ENCODE results near the gene CDKN2B. TPM values are rescaled to one million over a fixed set of nuclear protein-coding genes. Genes with fewer than 3 reads are reported as not detected.

CDKN2B gene
- total and polyA plus RNA-seq, 2 of the 13 experiments (the other 11 are each of a cell fraction or from before 2014, with no cell fraction given): 1.4 to 1.5 TPM

GRCh38 chr9:21965401-21965951 is 43.6 kb downstream of the CDKN2B start (continued):
- TF ChIP-seq, protein P1, sequence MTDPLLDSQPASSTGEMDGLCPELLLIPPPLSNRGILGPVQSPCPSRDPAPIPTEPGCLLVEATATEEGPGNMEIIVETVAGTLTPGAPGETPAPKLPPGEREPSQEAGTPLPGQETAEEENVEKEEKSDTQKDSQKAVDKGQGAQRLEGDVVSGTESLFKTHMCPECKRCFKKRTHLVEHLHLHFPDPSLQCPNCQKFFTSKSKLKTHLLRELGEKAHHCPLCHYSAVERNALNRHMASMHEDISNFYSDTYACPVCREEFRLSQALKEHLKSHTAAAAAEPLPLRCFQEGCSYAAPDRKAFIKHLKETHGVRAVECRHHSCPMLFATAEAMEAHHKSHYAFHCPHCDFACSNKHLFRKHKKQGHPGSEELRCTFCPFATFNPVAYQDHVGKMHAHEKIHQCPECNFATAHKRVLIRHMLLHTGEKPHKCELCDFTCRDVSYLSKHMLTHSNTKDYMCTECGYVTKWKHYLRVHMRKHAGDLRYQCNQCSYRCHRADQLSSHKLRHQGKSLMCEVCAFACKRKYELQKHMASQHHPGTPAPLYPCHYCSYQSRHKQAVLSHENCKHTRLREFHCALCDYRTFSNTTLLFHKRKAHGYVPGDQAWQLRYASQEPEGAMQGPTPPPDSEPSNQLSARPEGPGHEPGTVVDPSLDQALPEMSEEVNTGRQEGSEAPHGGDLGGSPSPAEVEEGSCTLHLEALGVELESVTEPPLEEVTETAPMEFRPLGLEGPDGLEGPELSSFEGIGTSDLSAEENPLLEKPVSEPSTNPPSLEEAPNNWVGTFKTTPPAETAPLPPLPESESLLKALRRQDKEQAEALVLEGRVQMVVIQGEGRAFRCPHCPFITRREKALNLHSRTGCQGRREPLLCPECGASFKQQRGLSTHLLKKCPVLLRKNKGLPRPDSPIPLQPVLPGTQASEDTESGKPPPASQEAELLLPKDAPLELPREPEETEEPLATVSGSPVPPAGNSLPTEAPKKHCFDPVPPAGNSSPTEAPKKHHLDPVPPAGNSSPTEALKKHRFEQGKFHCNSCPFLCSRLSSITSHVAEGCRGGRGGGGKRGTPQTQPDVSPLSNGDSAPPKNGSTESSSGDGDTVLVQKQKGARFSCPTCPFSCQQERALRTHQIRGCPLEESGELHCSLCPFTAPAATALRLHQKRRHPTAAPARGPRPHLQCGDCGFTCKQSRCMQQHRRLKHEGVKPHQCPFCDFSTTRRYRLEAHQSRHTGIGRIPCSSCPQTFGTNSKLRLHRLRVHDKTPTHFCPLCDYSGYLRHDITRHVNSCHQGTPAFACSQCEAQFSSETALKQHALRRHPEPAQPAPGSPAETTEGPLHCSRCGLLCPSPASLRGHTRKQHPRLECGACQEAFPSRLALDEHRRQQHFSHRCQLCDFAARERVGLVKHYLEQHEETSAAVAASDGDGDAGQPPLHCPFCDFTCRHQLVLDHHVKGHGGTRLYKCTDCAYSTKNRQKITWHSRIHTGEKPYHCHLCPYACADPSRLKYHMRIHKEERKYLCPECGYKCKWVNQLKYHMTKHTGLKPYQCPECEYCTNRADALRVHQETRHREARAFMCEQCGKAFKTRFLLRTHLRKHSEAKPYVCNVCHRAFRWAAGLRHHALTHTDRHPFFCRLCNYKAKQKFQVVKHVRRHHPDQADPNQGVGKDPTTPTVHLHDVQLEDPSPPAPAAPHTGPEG (CRISPR knock-in tag; IDR thresholded peaks at IDR 0.05): no peak
- TF ChIP-seq ZMYM4 (CRISPR knock-in tag; IDR thresholded peaks at IDR 0.05) (peak; percentile 70), ZNF839 (CRISPR knock-in tag; IDR thresholded peaks at IDR 0.05; ENCODE audit: borderline replicate concordance) (no peak), ZC3H13 (CRISPR knock-in tag; IDR thresholded peaks at IDR 0.05) (no peak), SRF (IDR thresholded peaks at IDR 0.05; ENCODE audit: low read depth, low read length) (no peak), BRD4 (CRISPR knock-in tag; IDR thresholded peaks at IDR 0.05) (no peak), SCMH1 (CRISPR knock-in tag; IDR thresholded peaks at IDR 0.05; ENCODE audit: borderline replicate concordance) (no peak), ZFX (CRISPR knock-in tag; IDR thresholded peaks at IDR 0.05; ENCODE audit: low read depth) (peak; percentile 85), RBAK (CRISPR knock-in tag; IDR thresholded peaks at IDR 0.05) (no peak), TEAD2 (CRISPR knock-in tag; IDR thresholded peaks at IDR 0.05) (no peak), ZFY (CRISPR knock-in tag; IDR thresholded peaks at IDR 0.05) (peak; percentile 66), KDM5A (IDR thresholded peaks at IDR 0.05; ENCODE audit: borderline replicate concordance, low read length) (no peak), MAZ (IDR thresholded peaks at IDR 0.05; ENCODE audit: borderline replicate concordance, low read depth, low read length) (no peak), MAZ (CRISPR knock-in tag; IDR thresholded peaks at IDR 0.05; ENCODE audit: low read depth) (no peak), ATAD3A (CRISPR knock-in tag; IDR thresholded peaks at IDR 0.05) (no peak)
- TF ChIP-seq, protein P2, sequence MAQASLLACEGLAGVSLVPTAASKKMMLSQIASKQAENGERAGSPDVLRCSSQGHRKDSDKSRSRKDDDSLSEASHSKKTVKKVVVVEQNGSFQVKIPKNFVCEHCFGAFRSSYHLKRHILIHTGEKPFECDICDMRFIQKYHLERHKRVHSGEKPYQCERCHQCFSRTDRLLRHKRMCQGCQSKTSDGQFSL (CRISPR knock-in tag; IDR thresholded peaks at IDR 0.05): no peak
- TF ChIP-seq, protein P3, sequence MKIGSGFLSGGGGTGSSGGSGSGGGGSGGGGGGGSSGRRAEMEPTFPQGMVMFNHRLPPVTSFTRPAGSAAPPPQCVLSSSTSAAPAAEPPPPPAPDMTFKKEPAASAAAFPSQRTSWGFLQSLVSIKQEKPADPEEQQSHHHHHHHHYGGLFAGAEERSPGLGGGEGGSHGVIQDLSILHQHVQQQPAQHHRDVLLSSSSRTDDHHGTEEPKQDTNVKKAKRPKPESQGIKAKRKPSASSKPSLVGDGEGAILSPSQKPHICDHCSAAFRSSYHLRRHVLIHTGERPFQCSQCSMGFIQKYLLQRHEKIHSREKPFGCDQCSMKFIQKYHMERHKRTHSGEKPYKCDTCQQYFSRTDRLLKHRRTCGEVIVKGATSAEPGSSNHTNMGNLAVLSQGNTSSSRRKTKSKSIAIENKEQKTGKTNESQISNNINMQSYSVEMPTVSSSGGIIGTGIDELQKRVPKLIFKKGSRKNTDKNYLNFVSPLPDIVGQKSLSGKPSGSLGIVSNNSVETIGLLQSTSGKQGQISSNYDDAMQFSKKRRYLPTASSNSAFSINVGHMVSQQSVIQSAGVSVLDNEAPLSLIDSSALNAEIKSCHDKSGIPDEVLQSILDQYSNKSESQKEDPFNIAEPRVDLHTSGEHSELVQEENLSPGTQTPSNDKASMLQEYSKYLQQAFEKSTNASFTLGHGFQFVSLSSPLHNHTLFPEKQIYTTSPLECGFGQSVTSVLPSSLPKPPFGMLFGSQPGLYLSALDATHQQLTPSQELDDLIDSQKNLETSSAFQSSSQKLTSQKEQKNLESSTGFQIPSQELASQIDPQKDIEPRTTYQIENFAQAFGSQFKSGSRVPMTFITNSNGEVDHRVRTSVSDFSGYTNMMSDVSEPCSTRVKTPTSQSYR (CRISPR knock-in tag; IDR thresholded peaks at IDR 0.05; ENCODE audit: borderline replicate concordance): peak; percentile 92
- TF ChIP-seq, protein P4, sequence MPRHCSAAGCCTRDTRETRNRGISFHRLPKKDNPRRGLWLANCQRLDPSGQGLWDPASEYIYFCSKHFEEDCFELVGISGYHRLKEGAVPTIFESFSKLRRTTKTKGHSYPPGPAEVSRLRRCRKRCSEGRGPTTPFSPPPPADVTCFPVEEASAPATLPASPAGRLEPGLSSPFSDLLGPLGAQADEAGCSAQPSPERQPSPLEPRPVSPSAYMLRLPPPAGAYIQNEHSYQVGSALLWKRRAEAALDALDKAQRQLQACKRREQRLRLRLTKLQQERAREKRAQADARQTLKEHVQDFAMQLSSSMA (CRISPR knock-in tag; IDR thresholded peaks at IDR 0.05): no peak
